ENCODE data around the gene IL17C. TPM values are rescaled to one million over a fixed set of nuclear protein-coding genes. Genes with fewer than 3 reads are reported as not detected.

The IL17C gene
- total and polyA plus RNA-seq, 7 experiments from 2014 or later: 0.37 TPM; not detected in 6

- Histone ChIP-seq H3K36me3 (ENCODE audit: control insufficient read depth in 2 of 3, insufficient read depth in 3 of 3, low read length in 3 of 3) (peaks cover 0 to 54% (median 0%) of the 10 kb centered on the region in 3 experiments), H3K4me3 (ENCODE audit: low read length) (no peak overlapping the region), H3K9me3 (ENCODE audit: control insufficient read depth in 2 of 3, low read length in 3 of 3) (no peaks in the 10 kb centered on the region), H3K4me1 (ENCODE audit: control insufficient read depth in 2 of 2, insufficient read depth in 2 of 2, low read length in 2 of 2) (peaks cover 20 to 28% of the 10 kb centered on the region in 2 donors), H3K27ac (ENCODE audit: low read depth, low read length) (no peak overlapping the region), H3K27me3 (ENCODE audit: control insufficient read depth in 2 of 2, insufficient read depth in 2 of 2, low read length in 2 of 2) (no peaks in the 10 kb centered on the region)
- Mint-ChIP-seq H3K27ac (no peak overlapping the region), H3K9me3 (no peaks in the 10 kb centered on the region), H3K27me3 (no peaks in the 10 kb centered on the region), H3K4me1 (peaks cover 7 to 29% (median 19%) of the 10 kb centered on the region in 7 donors), H3K36me3 (peaks cover 0 to 9% (median 0%) of the 10 kb centered on the region in 5 donors), H3K4me3 (peak overlapping the region in 1 of 10 donors; percentile 47)
- ChIA-PET CTCF (interaction anchor here (0.6 kb wide), 1 partner anchor 1225 kb away, joined by 3 read pairs; no protein-coding TSS in a partner anchor), POLR2A (interaction anchor here (0.5 to 3.7 kb wide), 3 partner anchors 8 to 33 kb away, joined by 5 to 11 read pairs (median 6); partner anchors contain the start of gene IL17C)
- DNase-seq (no peak), ATAC-seq (no peak)
- intact Hi-C loops (cut with micrococcal nuclease): no loop called here
These were observed 9.1 kb downstream of the IL17C start for GRCh38 chr16:88647178-88648070.

GRCh38 chr16:88649195-88649923 is 11.0 kb downstream of the IL17C start:
- Mint-ChIP-seq H3K27ac (peak overlapping the region; percentile 66 to 94 (median 85)), H3K4me1 (peaks cover 6 to 27% (median 19%) of the 10 kb centered on the region in 7 donors), H3K4me3 (peak overlapping the region; percentile 84 to 93 (median 90)), H3K9me3 (no peaks in the 10 kb centered on the region), H3K27me3 (no peaks in the 10 kb centered on the region), H3K36me3 (peaks cover 0 to 13% (median 0%) of the 10 kb centered on the region in 5 donors)
- no peak for ATAC-seq
- H3K27ac ChIP-seq (ENCODE audit: low read depth, low read length): peak overlapping the region; percentile 84
- H3K27me3 ChIP-seq (ENCODE audit: control insufficient read depth in 2 of 2, insufficient read depth in 2 of 2, low read length in 2 of 2): no peaks in the 10 kb centered on the region
- peaks cover 0 to 41% (median 0%) of the 10 kb centered on the region in 3 experiments for H3K36me3 ChIP-seq (ENCODE audit: control insufficient read depth in 2 of 3, insufficient read depth in 3 of 3, low read length in 3 of 3)
- intact Hi-C loops (cut with micrococcal nuclease): no loop called here
- ChIA-PET POLR2A (interaction anchor here (0.9 to 3.7 kb wide), 15 partner anchors 10 to 94 kb away, joined by 3 to 13 read pairs (median 3); partner anchors contain the start of genes IL17C and MVD), CTCF (interaction anchor here (0.8 to 1.0 kb wide), 2 partner anchors 36 to 53 kb away, joined by 3 read pairs; no protein-coding TSS in a partner anchor)
- peaks cover 20 to 28% of the 10 kb centered on the region in 2 donors for H3K4me1 ChIP-seq (ENCODE audit: control insufficient read depth in 2 of 2, insufficient read depth in 2 of 2, low read length in 2 of 2)
- H3K4me3 ChIP-seq (ENCODE audit: low read length): peak overlapping the region; percentile 78
- no peak for DNase-seq
- no peaks in the 10 kb centered on the region for H3K9me3 ChIP-seq (ENCODE audit: control insufficient read depth in 2 of 3, low read length in 3 of 3)

DNA sequence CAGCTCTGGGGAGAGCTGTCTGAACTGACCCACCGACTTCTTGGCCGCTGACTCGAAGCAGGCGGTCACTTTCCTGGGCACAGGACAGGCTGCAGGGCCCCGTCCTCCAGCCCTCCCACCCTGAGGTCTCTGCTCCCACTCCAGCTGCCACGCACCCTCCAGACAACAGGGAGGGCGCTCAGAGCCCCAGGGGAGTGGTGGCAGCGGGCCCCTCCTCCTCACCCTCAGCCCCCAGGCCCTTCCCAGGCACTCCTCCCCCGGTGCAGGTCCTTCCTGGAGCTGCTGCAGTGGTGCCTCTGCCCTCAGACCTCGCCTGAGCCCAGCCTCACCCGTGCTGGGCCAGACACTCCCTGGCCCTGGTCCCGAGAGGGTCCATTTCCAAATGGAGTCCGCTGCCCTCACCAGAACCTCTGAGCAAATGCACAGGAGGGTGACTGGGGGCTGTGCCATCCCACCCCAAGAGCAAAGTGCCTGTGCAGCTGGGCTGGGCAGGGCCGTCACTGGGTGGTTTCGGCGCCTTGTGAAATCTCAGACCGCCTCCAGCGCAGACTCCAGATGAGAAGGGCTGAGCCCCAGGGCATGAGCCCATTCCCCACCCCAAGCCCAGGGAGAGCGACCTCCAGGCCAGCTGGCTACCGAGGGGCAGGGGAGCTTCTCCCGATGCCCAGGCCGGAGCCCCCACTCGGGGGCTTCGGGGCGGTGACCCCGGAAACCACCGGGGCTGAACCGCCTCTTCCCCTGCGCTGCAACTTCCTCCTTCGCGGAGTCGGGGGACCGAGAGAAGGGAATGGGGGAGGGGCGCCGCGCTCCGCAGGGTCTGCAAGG is 11.8 kb downstream of the IL17C start:
- DNase-seq (peak in 5 of 9 donors; percentile 25 to 49 (median 47)), ATAC-seq (peak; percentile 19)
- H3K4me3 Mint-ChIP-seq: peak overlapping the region; percentile 84 to 93 (median 90)
- ChIA-PET POLR2A (interaction anchor here (0.9 to 3.7 kb wide), 15 partner anchors 11 to 144 kb away, joined by 3 to 13 read pairs (median 3); partner anchors contain the start of genes IL17C and MVD), CTCF (interaction anchor here (0.7 to 1.0 kb wide), 3 partner anchors 8 to 53 kb away, joined by 3 to 4 read pairs (median 3); no protein-coding TSS in a partner anchor)
- H3K9me3 Mint-ChIP-seq: no peaks in the 10 kb centered on the region
- peak overlapping the region; percentile 84 for H3K27ac ChIP-seq (ENCODE audit: low read depth, low read length)
- H3K9me3 ChIP-seq (ENCODE audit: control insufficient read depth in 2 of 3, low read length in 3 of 3): no peaks in the 10 kb centered on the region
- H3K27me3 Mint-ChIP-seq: no peaks in the 10 kb centered on the region
- peak overlapping the region; percentile 78 for H3K4me3 ChIP-seq (ENCODE audit: low read length)
- intact Hi-C loops (cut with micrococcal nuclease): loop anchor here (1.0 to 2.0 kb wide), 3 partner anchors 15 to 197 kb away; partner anchors contain the start of gene ZFPM1 (in 1 of the 2)
- H3K36me3 Mint-ChIP-seq: peaks cover 0 to 16% (median 1%) of the 10 kb centered on the region in 5 donors
- peaks cover 6 to 27% (median 16%) of the 10 kb centered on the region in 7 donors for H3K4me1 Mint-ChIP-seq
- H3K27ac Mint-ChIP-seq: peak overlapping the region; percentile 62 to 94 (median 86)
- peaks cover 20 to 28% of the 10 kb centered on the region in 2 donors for H3K4me1 ChIP-seq (ENCODE audit: control insufficient read depth in 2 of 2, insufficient read depth in 2 of 2, low read length in 2 of 2)
- peaks cover 0 to 45% (median 0%) of the 10 kb centered on the region in 3 experiments for H3K36me3 ChIP-seq (ENCODE audit: control insufficient read depth in 2 of 3, insufficient read depth in 3 of 3, low read length in 3 of 3)
- H3K27me3 ChIP-seq (ENCODE audit: control insufficient read depth in 2 of 2, insufficient read depth in 2 of 2, low read length in 2 of 2): no peaks in the 10 kb centered on the region

GRCh38 chr16:88650749-88651275 is 12.4 kb downstream of the IL17C start, which contains the start of gene CYBA:
TSS of gene CYBA (minus strand) at chr16:88651053. CDS start at chr16:88651013, 40 bp downstream.
- Histone ChIP-seq H3K4me1 (ENCODE audit: control insufficient read depth in 2 of 2, insufficient read depth in 2 of 2, low read length in 2 of 2) (peaks cover 20 to 28% of the 10 kb centered on the region in 2 donors), H3K36me3 (ENCODE audit: control insufficient read depth in 2 of 3, insufficient read depth in 3 of 3, low read length in 3 of 3) (peaks cover 0 to 44% (median 0%) of the 10 kb centered on the region in 3 experiments), H3K27ac (ENCODE audit: low read depth, low read length) (peak within 1 kb of the TSS; percentile 84), H3K9me3 (ENCODE audit: control insufficient read depth in 2 of 3, low read length in 3 of 3) (no peaks in the 10 kb centered on the region), H3K27me3 (ENCODE audit: control insufficient read depth in 2 of 2, insufficient read depth in 2 of 2, low read length in 2 of 2) (no peaks in the 10 kb centered on the region), H3K4me3 (ENCODE audit: low read length) (peak within 1 kb of the TSS; percentile 78)
- Mint-ChIP-seq H3K27me3 (no peaks in the 10 kb centered on the region), H3K4me3 (peak within 1 kb of the TSS; percentile 84 to 93 (median 90)), H3K27ac (peak within 1 kb of the TSS; percentile 82 to 98 (median 91)), H3K9me3 (no peaks in the 10 kb centered on the region), H3K36me3 (peaks cover 0 to 15% (median 1%) of the 10 kb centered on the region in 5 donors), H3K4me1 (peaks cover 6 to 27% (median 13%) of the 10 kb centered on the region in 7 donors)
- peak; percentile 54 to 88 (median 68) for DNase-seq
- POLR2A ChIA-PET: interaction anchor here (0.6 to 3.7 kb wide), 10 partner anchors 9 to 144 kb away, joined by 3 to 13 read pairs (median 5); partner anchors contain the start of genes IL17C and MVD
- CTCF ChIA-PET: interaction anchor here (0.7 to 1.0 kb wide), 2 partner anchors 9 to 34 kb away, joined by 3 read pairs; no protein-coding TSS in a partner anchor
- intact Hi-C loops (cut with micrococcal nuclease): loop anchor here (1.0 to 2.0 kb wide), 12 partner anchors 12 to 198 kb away; partner anchors contain the start of genes MVD (in 2 of the 2), SNAI3 (in 2 of the 2), ZC3H18 (in 2 of the 2) and CTU2 (in 1 of the 2)
- peak; percentile 92 for ATAC-seq

GRCh38 chr16:88651276-88651988 is 13.1 kb downstream of the IL17C start:
- no peaks in the 10 kb centered on the region for H3K27me3 ChIP-seq (ENCODE audit: control insufficient read depth in 2 of 2, insufficient read depth in 2 of 2, low read length in 2 of 2)
- ChIA-PET POLR2A (interaction anchor here (0.6 to 3.0 kb wide), 6 partner anchors 10 to 143 kb away, joined by 3 to 13 read pairs (median 4); partner anchors contain the start of gene MVD), CTCF (no interaction called here)
- DNase-seq (peak in 8 of 9 donors; percentile 46 to 76 (median 64)), ATAC-seq (peak; percentile 81)
- Mint-ChIP-seq H3K4me3 (peak overlapping the region; percentile 84 to 93 (median 90)), H3K9me3 (no peaks in the 10 kb centered on the region), H3K27me3 (no peaks in the 10 kb centered on the region), H3K27ac (peak overlapping the region; percentile 81 to 98 (median 88)), H3K4me1 (peaks cover 6 to 27% (median 13%) of the 10 kb centered on the region in 7 donors), H3K36me3 (peaks cover 0 to 15% (median 1%) of the 10 kb centered on the region in 5 donors)
- H3K27ac ChIP-seq (ENCODE audit: low read depth, low read length): peak overlapping the region; percentile 84
- H3K4me1 ChIP-seq (ENCODE audit: control insufficient read depth in 2 of 2, insufficient read depth in 2 of 2, low read length in 2 of 2): peaks cover 20 to 28% of the 10 kb centered on the region in 2 donors
- peak overlapping the region; percentile 78 for H3K4me3 ChIP-seq (ENCODE audit: low read length)
- intact Hi-C loops (cut with micrococcal nuclease): loop anchor here (1.0 to 2.0 kb wide), 11 partner anchors 12 to 199 kb away; partner anchors contain the start of genes MVD (in 2 of the 2), SNAI3 (in 2 of the 2), ZC3H18 (in 2 of the 2) and CTU2 (in 1 of the 2)
- no peaks in the 10 kb centered on the region for H3K9me3 ChIP-seq (ENCODE audit: control insufficient read depth in 2 of 3, low read length in 3 of 3)
- H3K36me3 ChIP-seq (ENCODE audit: control insufficient read depth in 2 of 3, insufficient read depth in 3 of 3, low read length in 3 of 3): peaks cover 0 to 41% (median 0%) of the 10 kb centered on the region in 3 experiments
